HCT116 (cell line): ENCODE measurements around the gene DPP6. TPM values are rescaled to one million over a fixed set of nuclear protein-coding genes. Genes with fewer than 3 reads are reported as not detected.

Source experiments
- ATAC-seq: fragments of 200-7000 bp; cut with Tn5 transposase; 2 replicates; pipeline ENCODE4 v1.9.1; 2020; ENCODE audit warnings: mild to moderate bottlenecking, moderate library complexity
- BruUV-seq: library from RNA; stranded (reverse); fragments of 400-500 nt; replicated peaks from 2 replicates; lab custom pipeline; 2021; lab: Mats Ljungman, UMichigan
- CTCF ChIA-PET: fragments of 300-600 bp; sonication (Branson Sonifier 250); formaldehyde crosslinking; loops from one replicate; lab custom pipeline; 2021; ENCODE audit warnings: antibody characterized with exemption; lab: Charles Lee
- POLR2A ChIA-PET: fragments of 300-600, 350-600 bp; sonication (Branson Sonifier 250); formaldehyde crosslinking; loops from one replicate; lab custom pipeline; 2021; ENCODE audit warnings: antibody characterized with exemption; lab: Charles Lee
- RAD21 ChIA-PET, 2 experiments: fragments of 300-600 bp; sonication (Branson Sonifier 250); formaldehyde crosslinking; loops; one replicate each; lab custom pipeline; 2023; ENCODE audit warnings: low total read pairs in 2 of 2; ENCODE audit not compliant: uncharacterized antibody in 2 of 2, unreplicated experiment in 2 of 2, low non-redundant PET in 1 of 2; lab: Charles Lee
- DNase-seq: peaks from one replicate; pipeline ENCODE4 v3.0.0-alpha.2; 2010; ENCODE audit warnings: low read depth, low spot score
- H2AFZ ChIP-seq: fragments of 200-600 bp; shearing (Covaris generic), sonication (generic); 2 replicates; pipeline ENCODE4 v1.6.1; 2017; ENCODE audit warnings: low read depth, mixed run types, mixed read lengths, antibody characterized with exemption, low read length; ENCODE audit not compliant: poor library complexity, severe bottlenecking
- H3K27ac ChIP-seq: 2 replicates; pipeline ENCODE4 v1.5.1; 2012; ENCODE audit warnings: low read depth, low read length
- H3K27me3 ChIP-seq: fragments of 200-600 bp; sonication (generic); 2 replicates; pipeline ENCODE4 v1.6.1; 2016; ENCODE audit warnings: mixed run types, low read length, mixed read lengths; ENCODE audit not compliant: insufficient read depth
- H3K36me3 ChIP-seq, 2 experiments: fragments of 200-500 bp in 1 of 2; fragments of 200-600 bp in 1 of 2; sonication (Bioruptor generic) in 1 of 2; sonication (generic) in 1 of 2; 2 replicates each; pipeline versions ENCODE4 v1.5.1 to v1.6.1; 2014 to 2016; ENCODE audit warnings: low read length in 2 of 2, inconsistent platforms in 1 of 2, mixed read lengths in 1 of 2, mixed run types in 1 of 2; ENCODE audit not compliant: insufficient read depth in 2 of 2, control insufficient read depth in 1 of 2
- H3K4me1 ChIP-seq, 2 experiments: fragments of 200-600 bp in 1 of 2; sonication (generic) in 1 of 2; 2 replicates each; pipeline versions ENCODE4 v1.5.1 to v1.6.1; 2012 to 2017; ENCODE audit warnings: low read length in 2 of 2, inconsistent platforms in 1 of 2, mild to moderate bottlenecking in 1 of 2, mixed read lengths in 1 of 2, mixed run types in 1 of 2, moderate library complexity in 1 of 2; ENCODE audit not compliant: insufficient read depth in 2 of 2, control insufficient read depth in 1 of 2
- H3K4me2 ChIP-seq: fragments of 200-600 bp; sonication (generic); 2 replicates; pipeline ENCODE4 v1.6.1; 2017; ENCODE audit warnings: mixed run types, low read length, mixed read lengths
- H3K4me3 ChIP-seq, 2 experiments: fragments of 200-600 bp in 1 of 2; sonication (generic) in 1 of 2; replicated peaks in 1 of 2; 2 replicates each; pipeline ENCODE4 v1.5.1; 2011 to 2016; ENCODE audit warnings: low read length in 2 of 2, control low read depth in 1 of 2, low read depth in 1 of 2, mild to moderate bottlenecking in 1 of 2, mixed read lengths in 1 of 2, mixed run types in 1 of 2
- H3K79me2 ChIP-seq: fragments of 200-600 bp; sonication (generic); 2 replicates; pipeline ENCODE4 v1.6.1; 2017; ENCODE audit warnings: mild to moderate bottlenecking, mixed run types, low read length, moderate library complexity, mixed read lengths; ENCODE audit not compliant: insufficient read depth
- H3K9ac ChIP-seq: fragments of 200-600 bp; sonication (generic); 2 replicates; pipeline ENCODE4 v1.6.1; 2016; ENCODE audit warnings: low read length, mixed read lengths
- H3K9me2 ChIP-seq: fragments of 200-600 bp; sonication (generic), shearing (Covaris generic); 2 replicates; pipeline ENCODE4 v1.6.1; 2017; ENCODE audit warnings: mixed run types, mild to moderate bottlenecking, moderate library complexity; ENCODE audit not compliant: insufficient read depth
- H3K9me3 ChIP-seq, 2 experiments: fragments of 200-500 bp in 1 of 2; fragments of 200-600 bp in 1 of 2; sonication (Bioruptor generic) in 1 of 2; sonication (generic) in 1 of 2; 2 replicates each; pipeline ENCODE4 v1.6.1; 2014 to 2017; ENCODE audit warnings: low read length in 2 of 2, mixed read lengths in 2 of 2, inconsistent platforms in 1 of 2, low read depth in 1 of 2, mild to moderate bottlenecking in 1 of 2, mixed run types in 1 of 2, moderate library complexity in 1 of 2; ENCODE audit not compliant: control insufficient read depth in 1 of 2, insufficient read depth in 1 of 2
- H4K20me1 ChIP-seq: fragments of 200-600 bp; sonication (generic), shearing (Covaris generic); 2 replicates; pipeline ENCODE4 v1.6.1; 2017; ENCODE audit warnings: mixed run types, mild to moderate bottlenecking, moderate library complexity; ENCODE audit not compliant: insufficient read depth
- ATF3 ChIP-seq: IDR thresholded peaks from 2 replicates; pipeline ENCODE4 v1.6.1; 2012
- CBX3 ChIP-seq: IDR thresholded peaks from 2 replicates; pipeline ENCODE4 v1.6.1; 2012; ENCODE audit warnings: low read depth
- CEBPB ChIP-seq: IDR thresholded peaks from 2 replicates; pipeline ENCODE4 v1.6.1; 2012; ENCODE audit warnings: low read depth
- FOSL1 ChIP-seq: IDR thresholded peaks from 2 replicates; pipeline ENCODE4 v1.6.1; 2012; ENCODE audit warnings: low read depth
- MAX ChIP-seq: IDR thresholded peaks from 2 replicates; pipeline ENCODE4 v1.6.1; 2012
- POLR2A ChIP-seq: IDR thresholded peaks from 2 replicates; pipeline ENCODE4 v1.7.0; 2011; ENCODE audit warnings: borderline replicate concordance; ENCODE audit not compliant: insufficient read depth, insufficient read length; ENCODE audit errors: extremely low read depth
- REST ChIP-seq: IDR thresholded peaks from 2 replicates; pipeline ENCODE4 v1.6.1; 2012; ENCODE audit warnings: low read depth
- SP1 ChIP-seq: IDR thresholded peaks from 2 replicates; pipeline ENCODE4 v1.6.1; 2012; ENCODE audit warnings: low read depth
- SRF ChIP-seq: IDR thresholded peaks from 2 replicates; pipeline ENCODE4 v1.6.1; 2012; ENCODE audit warnings: low read depth
- ZBTB33 ChIP-seq: IDR thresholded peaks from 2 replicates; pipeline ENCODE4 v1.6.1; 2011; ENCODE audit warnings: mild to moderate bottlenecking, low read length, moderate library complexity; ENCODE audit not compliant: insufficient replicate concordance; ENCODE audit errors: extremely low read depth
- intact Hi-C: fragments of 100-400 bp; cut with micrococcal nuclease; formaldehyde crosslinking; loops from 2 replicates; pipeline ENCODE4 v1.10.0; 2022
- total RNA-seq: library from RNA; stranded (reverse); gene quantifications from one replicate; pipeline ENCODE4 v1.2.1, GENCODE V29; 2021; ENCODE audit not compliant: unreplicated experiment

DPP6 gene
- total RNA-seq, 1 experiment from 2014 or later, result not detected

- Histone ChIP-seq H4K20me1 (no peaks in the 10 kb centered on the region), H3K4me1 (no peaks in the 10 kb centered on the region), H2AFZ (no peak overlapping the region), H3K4me3 (no peak overlapping the region), H3K9ac (no peak overlapping the region), H3K27me3 (no peaks in the 10 kb centered on the region), H3K4me2 (no peak overlapping the region), H3K9me2 (no peaks in the 10 kb centered on the region), H3K9me3 (peaks cover 0 to 6% of the 10 kb centered on the region in 2 experiments; a peak in 1 of 4 replicates), H3K79me2 (no peaks in the 10 kb centered on the region), H3K27ac (no peak overlapping the region), H3K36me3 (no peaks in the 10 kb centered on the region)
- TF ChIP-seq SRF (no peak), CBX3 (no peak), ATF3 (no peak), POLR2A (no peak), MAX (no peak), REST (no peak), SP1 (no peak), FOSL1 (no peak), CEBPB (no peak), ZBTB33 (no peak)
- intact Hi-C loops, result no loop called here
- CTCF ChIA-PET, result no interaction called here
- DNase-seq (no peak), ATAC-seq (no peak)
- RAD21 ChIA-PET, result no interaction called here
- POLR2A ChIA-PET, result no interaction called here
- no TSS peak for BruUV-seq
Observed at GRCh38 chr7:154633641-154634040, 581.4 kb downstream of the DPP6 start.
